ENCODE measurements around the gene ELP6.
"Not testable (repeated sequence)": the region's sequence is repeated elsewhere in the genome, so short reads cannot be mapped to it uniquely, and the experiment has no call there.

ELP6 gene

GRCh38 chr3:47475570-47476329 lies 37.8 kb downstream of the ELP6 start, which contains the start of gene SCAP:
Gene SCAP, minus strand, starts transcription at chr3:47475941. Its CDS starts 32,948 bp downstream, at chr3:47442993.
- in situ Hi-C loops (cut with HindIII; ENCODE audit: low pct_ligation_motif_present, low pct_unique_long_range_greater_than_20kb, low sequenced_read_pairs), result no loop called here
- peak; percentile 80 for DNase-seq

DNA sequence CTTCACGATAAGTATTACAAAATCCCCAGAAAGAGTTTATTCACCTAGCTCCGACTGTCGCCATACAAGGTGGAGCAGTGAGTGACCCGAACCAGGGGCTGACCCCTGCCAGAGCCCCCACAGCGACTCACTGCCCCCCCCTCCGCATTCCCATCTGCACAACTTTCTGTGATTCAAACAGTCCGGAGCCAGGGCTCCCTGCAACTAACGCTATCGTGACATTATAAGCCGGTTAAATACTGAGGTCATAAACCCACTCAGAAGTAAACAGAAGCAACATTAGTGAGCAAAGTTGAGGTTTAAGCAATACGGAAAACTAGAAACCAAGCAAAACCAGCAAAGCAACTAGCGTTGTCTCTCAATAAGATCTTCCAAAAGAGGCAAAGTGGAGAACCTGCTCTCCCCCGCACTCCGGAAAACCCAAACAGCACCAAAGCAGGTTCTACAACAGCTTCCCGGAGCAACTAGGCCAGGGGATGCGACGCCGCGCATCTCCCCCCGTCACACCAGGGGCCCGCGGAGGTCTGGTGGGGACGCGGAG lies 38.4 kb downstream of the ELP6 start:
- in situ Hi-C loops (cut with HindIII; ENCODE audit: low pct_ligation_motif_present, low pct_unique_long_range_greater_than_20kb, low sequenced_read_pairs), result no loop called here
- DNase-seq, result peak; percentile 38

DNA sequence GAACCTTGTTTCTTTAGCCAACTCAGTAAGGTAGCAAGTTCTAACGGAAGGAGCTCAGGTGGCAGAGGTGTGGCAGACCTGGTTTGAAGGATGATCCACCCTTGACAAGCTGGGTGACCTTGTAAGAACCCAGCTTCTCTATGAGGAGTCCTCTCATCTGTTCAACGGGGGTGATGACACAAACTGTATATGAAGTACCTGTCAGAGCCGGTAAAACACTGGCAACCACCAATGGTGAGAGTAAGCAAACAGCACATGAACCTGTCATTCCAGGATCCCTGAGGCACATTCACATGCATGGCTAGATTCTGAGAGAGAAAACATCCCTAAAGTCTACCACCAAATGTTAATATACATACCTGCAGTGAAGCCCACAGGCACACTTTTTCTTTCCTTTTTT lies 40.1 kb downstream of the ELP6 start:
- in situ Hi-C loops (cut with HindIII; ENCODE audit: low pct_ligation_motif_present, low pct_unique_long_range_greater_than_20kb, low sequenced_read_pairs), result no loop called here
- no peak for DNase-seq

- DNase-seq, result no peak
- in situ Hi-C loops (cut with HindIII; ENCODE audit: low pct_ligation_motif_present, low pct_unique_long_range_greater_than_20kb, low sequenced_read_pairs), result no loop called here
Measured at GRCh38 chr3:47469616-47470015, 43.9 kb downstream of the ELP6 start.

DNA sequence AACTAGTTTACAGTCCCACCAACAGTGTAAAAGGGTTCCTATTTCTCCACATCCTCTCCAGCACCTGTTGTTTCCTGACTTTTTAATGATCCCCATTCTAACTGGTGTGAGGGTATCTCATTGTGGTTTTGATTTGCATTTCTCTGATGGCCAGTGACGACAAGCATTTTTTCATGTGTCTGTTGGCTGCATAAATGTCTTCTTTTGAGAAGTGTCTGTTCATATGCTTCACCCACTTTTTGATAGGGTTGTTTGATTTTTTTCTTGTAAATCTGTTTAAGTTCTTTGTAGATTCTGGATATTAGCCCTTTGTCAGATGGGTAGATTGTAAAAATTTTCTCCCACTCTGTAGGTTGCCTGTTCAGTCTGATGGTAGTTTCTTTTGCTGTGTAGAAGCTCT lies 45.2 kb downstream of the ELP6 start:
- DNase-seq; in situ Hi-C loops (cut with HindIII; ENCODE audit: low pct_ligation_motif_present, low pct_unique_long_range_greater_than_20kb, low sequenced_read_pairs): not testable (repeated sequence)

- in situ Hi-C loops (cut with HindIII; ENCODE audit: low pct_ligation_motif_present, low pct_unique_long_range_greater_than_20kb, low sequenced_read_pairs), result no loop called here
- DNase-seq, result no peak
Measured at GRCh38 chr3:47464588-47464987, 48.9 kb downstream of the ELP6 start.

DNA sequence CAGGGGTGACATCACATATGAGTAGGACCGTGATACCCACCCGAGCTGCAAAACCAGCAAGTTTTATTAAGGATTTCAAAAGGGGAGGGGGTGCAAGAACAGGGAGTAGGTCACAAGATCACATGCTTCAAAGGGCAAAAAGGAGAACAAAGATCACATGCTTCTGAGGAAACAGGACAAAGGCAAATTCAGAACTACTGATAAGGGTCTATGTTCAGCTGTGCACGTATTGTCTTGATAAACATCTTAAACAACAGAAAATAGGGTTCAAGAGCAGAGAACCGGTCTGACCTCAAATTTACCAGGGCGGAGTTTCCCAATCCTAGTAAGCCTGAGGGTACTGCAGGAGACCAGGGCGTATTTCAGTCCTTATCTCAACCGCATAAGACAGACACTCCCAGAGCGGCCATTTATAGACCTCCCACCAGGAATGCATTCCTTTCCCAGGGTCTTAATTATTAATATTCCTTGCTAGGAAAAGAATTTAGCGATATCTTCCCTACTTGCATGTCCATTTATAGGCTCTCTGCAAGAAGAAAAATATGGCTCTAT lies 53.9 kb downstream of the ELP6 start:
- in situ Hi-C loops (cut with HindIII; ENCODE audit: low pct_ligation_motif_present, low pct_unique_long_range_greater_than_20kb, low sequenced_read_pairs); DNase-seq: not testable (repeated sequence)

- in situ Hi-C loops (cut with HindIII; ENCODE audit: low pct_ligation_motif_present, low pct_unique_long_range_greater_than_20kb, low sequenced_read_pairs), result no loop called here
Measured at GRCh38 chr3:47456984-47457383, 56.5 kb downstream of the ELP6 start.

GRCh38 chr3:47455806-47456452 lies 57.6 kb downstream of the ELP6 start:
- in situ Hi-C loops (cut with HindIII; ENCODE audit: low pct_ligation_motif_present, low pct_unique_long_range_greater_than_20kb, low sequenced_read_pairs), result no loop called here
- no peak for DNase-seq

More at GRCh38 chr3:47456984-47457383, 56.5 kb downstream of the ELP6 start:
- no peak for DNase-seq

GRCh38 chr3:47452453-47453215 lies 60.9 kb downstream of the ELP6 start:
- in situ Hi-C loops (cut with HindIII; ENCODE audit: low pct_ligation_motif_present, low pct_unique_long_range_greater_than_20kb, low sequenced_read_pairs), result no loop called here
- no peak for DNase-seq
